ENCODE results near the gene GNG13.

GNG13 gene

GRCh38 chr16:830871-831570 lies 30.5 kb upstream of the GNG13 start:
- no peak for TF ChIP-seq CTCF (conservative IDR thresholded peaks at IDR 0.05)
- H3K27ac ChIP-seq: no peak overlapping the region

GRCh38 chr16:830107-830870 lies 29.8 kb upstream of the GNG13 start:
- no peak overlapping the region for H3K27ac ChIP-seq
- no peak for TF ChIP-seq CTCF (conservative IDR thresholded peaks at IDR 0.05)

- H3K27ac ChIP-seq: no peak overlapping the region
- TF ChIP-seq CTCF (conservative IDR thresholded peaks at IDR 0.05): no peak
Measured at GRCh38 chr16:828891-829290, 28.4 kb upstream of the GNG13 start.

GRCh38 chr16:827513-827912 lies 27.0 kb upstream of the GNG13 start:
- no peak overlapping the region for H3K27ac ChIP-seq
- TF ChIP-seq CTCF (conservative IDR thresholded peaks at IDR 0.05): no peak

GRCh38 chr16:825341-826061 lies 25.0 kb upstream of the GNG13 start:
- no peak overlapping the region for H3K27ac ChIP-seq
- no peak for TF ChIP-seq CTCF (conservative IDR thresholded peaks at IDR 0.05)

GRCh38 chr16:824601-825000 lies 24.1 kb upstream of the GNG13 start:
- no peak for TF ChIP-seq CTCF (conservative IDR thresholded peaks at IDR 0.05)
- H3K27ac ChIP-seq: no peak overlapping the region

- no peak for TF ChIP-seq CTCF (conservative IDR thresholded peaks at IDR 0.05)
- H3K27ac ChIP-seq: no peak overlapping the region
Measured at GRCh38 chr16:824194-824593, 23.7 kb upstream of the GNG13 start.

Measured in VCaP (cell line).